Activated B cell treated with CpG ODN at 0.5 μM for 24 hours (primary cell): ENCODE results near the gene SNAP25. TPM values are rescaled to one million over a fixed set of nuclear protein-coding genes. Genes with fewer than 3 reads are reported as not detected.

ENCODE experiments used
- ATAC-seq: fragments of 200-7000 bp; cut with Tn5 transposase; one replicate; pipeline ENCODE4 v1.10.0; 2021; ENCODE audit warnings: low read depth, mild to moderate bottlenecking, moderate library complexity
- CTCF ChIA-PET: fragments of 350-600 bp; sonication (Branson Sonifier 250); formaldehyde crosslinking; loops from one replicate; lab custom pipeline; 2021; ENCODE audit warnings: antibody characterized with exemption; lab: Charles Lee
- POLR2A ChIA-PET: fragments of 350-600 bp; sonication (Branson Sonifier 250); formaldehyde crosslinking; loops from one replicate; lab custom pipeline; 2021; ENCODE audit warnings: antibody characterized with exemption; lab: Charles Lee
- DNase-seq: peaks from one replicate; pipeline ENCODE4 v3.0.0; 2022
- H3K27ac Mint-ChIP-seq: one replicate; pipeline ENCODE4 v1.8.0; 2020; ENCODE audit warnings: mixed read lengths
- H3K27me3 Mint-ChIP-seq: one replicate; pipeline ENCODE4 v1.8.0; 2021; ENCODE audit warnings: mixed read lengths
- H3K36me3 Mint-ChIP-seq: one replicate; pipeline ENCODE4 v1.8.0; 2021; ENCODE audit warnings: low read depth, mixed read lengths
- H3K4me1 Mint-ChIP-seq: one replicate; pipeline ENCODE4 v1.8.0; 2021; ENCODE audit warnings: mixed read lengths
- H3K4me3 Mint-ChIP-seq: one replicate; pipeline ENCODE4 v1.8.0; 2020; ENCODE audit warnings: mild to moderate bottlenecking, mixed read lengths
- H3K9me3 Mint-ChIP-seq: one replicate; pipeline ENCODE4 v1.8.0; 2020; ENCODE audit warnings: mixed read lengths
- intact Hi-C: fragments of 100-400 bp; cut with micrococcal nuclease; formaldehyde crosslinking; loops from one replicate; pipeline ENCODE4 v1.15.1; 2024
- total RNA-seq: library from RNA; stranded (reverse); gene quantifications from 2 replicates; pipeline ENCODE4 v1.2.3, GENCODE V29; 2022
- TF ChIP-seq, protein P1 (sequence below): fragments of 200-600 bp; IDR thresholded peaks from one replicate; pipeline ENCODE4 v1.8.0; 2022; ENCODE audit warnings: antibody characterized with exemption, mild to moderate bottlenecking

SNAP25 gene
- total RNA-seq, 1 donor from 2014 or later = not detected

DNA sequence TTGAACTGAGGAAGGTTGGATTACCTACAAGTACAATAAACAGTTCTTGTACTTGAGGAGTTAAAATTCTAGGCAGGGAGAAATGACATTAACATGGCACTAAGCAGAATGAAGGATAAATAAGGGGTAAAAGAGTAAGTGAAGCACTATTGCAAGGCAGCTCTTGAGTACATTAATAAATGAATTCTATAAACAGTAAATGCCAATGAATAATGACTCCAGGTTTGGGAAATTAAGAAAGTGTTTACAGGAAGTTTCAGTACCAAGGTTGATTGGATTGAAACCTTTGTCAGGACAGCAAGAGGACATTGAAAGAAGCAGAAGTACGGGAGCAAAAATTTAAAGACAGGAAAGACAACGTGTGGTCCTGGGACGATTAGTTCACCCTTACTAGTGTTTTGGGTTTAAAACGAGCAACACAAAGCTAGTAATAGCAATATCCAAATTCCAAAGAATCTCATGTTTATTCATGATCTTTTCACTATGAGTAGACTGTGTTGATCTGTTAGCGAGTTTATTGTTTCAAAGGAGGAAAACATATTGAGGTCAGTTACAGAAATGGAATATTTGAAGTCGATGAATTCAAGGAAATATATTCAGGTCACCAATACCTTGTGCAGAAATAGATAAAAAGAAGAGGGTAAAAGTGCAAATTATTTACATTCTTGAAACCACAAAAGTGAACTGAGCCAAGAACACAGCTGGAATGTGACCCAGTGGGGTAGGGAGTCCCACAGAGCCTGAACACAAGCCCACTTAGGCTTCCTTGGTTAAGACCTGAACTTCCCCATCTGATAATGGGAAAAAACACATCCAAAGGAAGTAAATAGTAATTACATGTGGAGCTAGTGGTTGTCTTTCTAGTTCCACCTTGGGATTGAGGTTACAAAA lies 134.5 kb downstream of the SNAP25 start:
- intact Hi-C loops = no loop called here
- no peak for ATAC-seq

DNA sequence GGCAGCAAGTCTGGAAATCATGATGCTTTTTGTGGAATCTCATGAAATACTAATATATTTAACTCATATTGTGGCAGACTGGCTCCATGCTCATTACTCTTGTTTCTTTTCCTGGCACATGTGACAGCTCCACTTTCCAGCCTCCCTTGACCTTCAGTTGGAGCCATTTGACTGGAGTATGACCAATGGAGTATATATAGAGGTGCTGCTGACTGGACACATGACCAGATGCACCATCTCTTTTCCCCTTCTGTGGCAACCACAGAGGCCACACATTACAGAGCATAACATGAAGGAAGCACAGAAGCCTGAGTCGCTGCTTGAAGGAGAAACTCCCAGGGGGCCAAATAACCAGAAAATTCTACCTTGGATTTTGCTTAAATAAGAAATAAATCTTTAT lies 138.0 kb downstream of the SNAP25 start:
- ATAC-seq = no peak

More for the DNA sequence above, 134.5 kb downstream of the SNAP25 start:
- TF ChIP-seq, protein P1, sequence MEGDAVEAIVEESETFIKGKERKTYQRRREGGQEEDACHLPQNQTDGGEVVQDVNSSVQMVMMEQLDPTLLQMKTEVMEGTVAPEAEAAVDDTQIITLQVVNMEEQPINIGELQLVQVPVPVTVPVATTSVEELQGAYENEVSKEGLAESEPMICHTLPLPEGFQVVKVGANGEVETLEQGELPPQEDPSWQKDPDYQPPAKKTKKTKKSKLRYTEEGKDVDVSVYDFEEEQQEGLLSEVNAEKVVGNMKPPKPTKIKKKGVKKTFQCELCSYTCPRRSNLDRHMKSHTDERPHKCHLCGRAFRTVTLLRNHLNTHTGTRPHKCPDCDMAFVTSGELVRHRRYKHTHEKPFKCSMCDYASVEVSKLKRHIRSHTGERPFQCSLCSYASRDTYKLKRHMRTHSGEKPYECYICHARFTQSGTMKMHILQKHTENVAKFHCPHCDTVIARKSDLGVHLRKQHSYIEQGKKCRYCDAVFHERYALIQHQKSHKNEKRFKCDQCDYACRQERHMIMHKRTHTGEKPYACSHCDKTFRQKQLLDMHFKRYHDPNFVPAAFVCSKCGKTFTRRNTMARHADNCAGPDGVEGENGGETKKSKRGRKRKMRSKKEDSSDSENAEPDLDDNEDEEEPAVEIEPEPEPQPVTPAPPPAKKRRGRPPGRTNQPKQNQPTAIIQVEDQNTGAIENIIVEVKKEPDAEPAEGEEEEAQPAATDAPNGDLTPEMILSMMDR = no peak
- DNase-seq = no peak
- Mint-ChIP-seq H3K36me3 (no peaks in the 10 kb centered on the region), H3K4me3 (no peak overlapping the region), H3K27ac (no peak overlapping the region), H3K9me3 (peaks cover 2% of the 10 kb centered on the region), H3K27me3 (peaks cover 7% of the 10 kb centered on the region), H3K4me1 (no peaks in the 10 kb centered on the region)
- ChIA-PET CTCF (no interaction called here), POLR2A (no interaction called here)

More for the DNA sequence above, 138.0 kb downstream of the SNAP25 start:
- POLR2A ChIA-PET = no interaction called here
- Mint-ChIP-seq H3K27me3 (peaks cover 7% of the 10 kb centered on the region), H3K36me3 (no peaks in the 10 kb centered on the region), H3K9me3 (peaks cover 4% of the 10 kb centered on the region), H3K4me1 (no peaks in the 10 kb centered on the region), H3K4me3 (no peak overlapping the region), H3K27ac (no peak overlapping the region)
- no peak for DNase-seq
- intact Hi-C loops = no loop called here
- TF ChIP-seq, protein P1 = no peak
- CTCF ChIA-PET = no interaction called here

Other genes starting within 250 kb of the SNAP25 start
- 2.0 and 2.6 TPM in 2 replicates for gene ANKEF1, start 183.8 kb upstream of the SNAP25 start, total RNA-seq
- gene MKKS, start 215.4 kb downstream of the SNAP25 start, total RNA-seq = 8.1 and 8.6 TPM in 2 replicates
- 7.4 and 8.6 TPM in 2 replicates for gene SLX4IP, start 216.5 kb downstream of the SNAP25 start, total RNA-seq